Measurements from ENCODE around the gene SCYGR6. TPM values are rescaled to one million over a fixed set of nuclear protein-coding genes. Genes with fewer than 3 reads are reported as not detected.

The SCYGR6 gene
- total RNA-seq, result not detected in 2 replicates

GRCh38 chr2:227724394-227725039 is at the start of gene SCYGR6:
TSS of gene SCYGR6 (minus strand) at chr2:227724757. CDS start at chr2:227724757, 0 bp downstream.

GRCh38 chr2:227745594-227745993 is 21.0 kb upstream of the SCYGR6 start, which contains the start of gene SCYGR8:
TSS of gene SCYGR8 (plus strand) at chr2:227745894. CDS start at chr2:227745894, 0 bp downstream.

GRCh38 chr2:227728035-227728434 is 3.5 kb upstream of the SCYGR6 start, which contains the start of gene SCYGR7:
TSS of gene SCYGR7 (plus strand) at chr2:227728335. CDS start at chr2:227728335, 0 bp downstream.

GRCh38 chr2:227717687-227718567 is 6.6 kb downstream of the SCYGR6 start, which contains the start of gene SLC19A3:
TSS of gene SLC19A3 (minus strand) at chr2:227718028. CDS start at chr2:227702318, 15,710 bp downstream.

Other genes starting within 250 kb of the SCYGR6 start
- not detected in 2 replicates for gene SCYGR2, start 125.9 kb downstream of the SCYGR6 start, total RNA-seq
- not detected in 2 replicates for gene SCYGR3, start 109.9 kb downstream of the SCYGR6 start, total RNA-seq
- gene SCYGR4, start 107.3 kb downstream of the SCYGR6 start, total RNA-seq, result not detected in 2 replicates
- not detected in 2 replicates for gene SCYGR5, start 58.0 kb downstream of the SCYGR6 start, total RNA-seq
- 0.48 TPM in 1 of 2 replicates, not detected in the other for gene SLC19A3, start 6.7 kb downstream of the SCYGR6 start, total RNA-seq
- gene SCYGR7, start 3.6 kb upstream of the SCYGR6 start, total RNA-seq, result not detected in 2 replicates
- not detected in 2 replicates for gene SCYGR8, start 21.1 kb upstream of the SCYGR6 start, total RNA-seq
- gene CCL20, start 89.1 kb upstream of the SCYGR6 start, total RNA-seq, result 2.6 and 158 TPM in 2 replicates
- 0.64 and 1.4 TPM in 2 replicates for gene DAW1, start 146.9 kb upstream of the SCYGR6 start, total RNA-seq

Measured in tracheal epithelial cell (primary cell).